GM18870 (cell line): ENCODE measurements around the gene PCP2.
"Not testable (repeated sequence)": the region's sequence is repeated elsewhere in the genome, so short reads cannot be mapped to it uniquely, and the experiment has no call there.

ENCODE experiments used
- ATAC-seq: cut with Tn5 transposase; IDR thresholded peaks from one replicate; pipeline ENCODE4 v1.9.1; 2021; ENCODE audit warnings: moderate library complexity; ENCODE audit not compliant: unreplicated experiment

PCP2 gene

DNA sequence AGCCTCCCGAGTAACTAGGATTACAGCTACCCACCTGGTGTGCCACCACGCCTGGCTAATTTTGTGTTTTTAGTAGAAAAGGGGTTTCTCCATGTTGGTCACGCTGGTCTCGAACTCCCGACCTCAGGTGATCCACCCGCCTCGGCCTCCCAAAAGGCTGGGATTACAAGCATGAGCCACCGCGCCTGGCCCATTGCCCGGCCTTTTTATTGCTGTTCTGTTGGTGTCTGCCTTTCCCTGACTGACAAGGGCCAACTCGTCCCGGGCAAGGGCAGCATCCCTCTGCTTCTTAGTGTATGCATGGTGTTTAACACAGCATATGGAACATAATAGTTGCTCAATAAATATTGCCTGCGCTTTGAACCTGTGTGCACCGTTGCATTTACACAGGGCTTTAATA lies 29.1 kb upstream of the PCP2 start:
- ATAC-seq: no peak

DNA sequence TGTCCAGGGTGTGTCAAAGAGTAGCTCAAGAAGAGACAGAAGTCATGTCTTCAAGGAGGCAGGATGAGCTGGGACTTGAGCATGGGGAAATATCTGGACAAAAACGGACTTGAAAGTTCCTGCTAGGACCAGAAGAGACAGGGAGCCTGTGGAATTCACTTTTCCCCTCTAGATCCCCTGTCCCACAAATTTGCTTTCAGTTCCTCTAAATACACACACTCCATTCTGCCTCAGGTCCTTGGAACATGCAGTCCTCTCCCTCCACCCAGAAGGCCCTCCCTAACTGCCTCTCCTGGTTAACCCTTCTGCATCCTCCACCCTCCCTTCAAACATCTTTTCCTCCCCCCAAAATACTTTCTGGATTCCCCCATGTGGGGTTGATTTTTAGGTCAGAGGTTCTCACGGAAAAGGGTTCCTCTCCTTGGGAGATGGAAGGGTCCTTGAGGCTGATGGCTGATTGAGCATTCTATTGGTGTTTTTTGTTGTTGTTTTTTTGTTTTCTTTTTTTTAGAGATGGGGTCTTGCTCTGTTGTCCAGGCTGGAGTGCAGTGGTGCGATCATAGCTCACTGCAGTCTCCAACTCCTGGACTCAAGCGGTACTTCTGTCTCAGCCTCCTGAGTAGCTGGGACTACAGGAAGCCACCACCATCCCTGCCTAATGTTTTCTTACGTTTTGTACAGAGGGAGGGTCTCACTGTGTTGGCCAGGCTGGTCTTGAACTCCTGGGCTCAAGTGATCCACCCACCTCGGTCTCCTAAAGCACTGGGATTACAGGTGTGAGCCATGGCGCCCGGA lies 28.4 kb upstream of the PCP2 start:
- no peak for ATAC-seq

DNA sequence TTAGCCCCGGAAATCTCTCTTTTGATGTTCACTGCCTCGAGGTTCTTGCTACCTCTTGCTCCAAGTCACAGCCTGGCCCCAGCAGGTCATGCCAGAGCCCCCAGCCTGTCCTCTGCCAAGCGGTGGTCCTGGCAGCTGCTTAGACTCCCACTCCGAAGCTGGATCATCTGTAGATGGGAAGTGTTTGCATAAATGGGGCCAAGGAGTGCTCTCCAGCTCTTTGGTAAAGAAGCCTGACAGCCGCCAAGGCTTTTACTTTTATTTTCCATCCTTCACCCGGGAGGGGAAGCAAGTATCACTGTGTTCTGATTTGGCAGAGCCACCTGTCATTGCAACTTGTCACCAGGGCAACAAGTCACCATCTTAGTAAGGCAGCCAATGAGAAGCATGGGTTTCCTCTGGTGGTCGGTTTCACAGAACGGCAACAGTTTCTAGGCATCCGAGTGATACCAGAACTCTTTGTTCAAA lies 24.7 kb upstream of the PCP2 start:
- ATAC-seq: peak; percentile 80

DNA sequence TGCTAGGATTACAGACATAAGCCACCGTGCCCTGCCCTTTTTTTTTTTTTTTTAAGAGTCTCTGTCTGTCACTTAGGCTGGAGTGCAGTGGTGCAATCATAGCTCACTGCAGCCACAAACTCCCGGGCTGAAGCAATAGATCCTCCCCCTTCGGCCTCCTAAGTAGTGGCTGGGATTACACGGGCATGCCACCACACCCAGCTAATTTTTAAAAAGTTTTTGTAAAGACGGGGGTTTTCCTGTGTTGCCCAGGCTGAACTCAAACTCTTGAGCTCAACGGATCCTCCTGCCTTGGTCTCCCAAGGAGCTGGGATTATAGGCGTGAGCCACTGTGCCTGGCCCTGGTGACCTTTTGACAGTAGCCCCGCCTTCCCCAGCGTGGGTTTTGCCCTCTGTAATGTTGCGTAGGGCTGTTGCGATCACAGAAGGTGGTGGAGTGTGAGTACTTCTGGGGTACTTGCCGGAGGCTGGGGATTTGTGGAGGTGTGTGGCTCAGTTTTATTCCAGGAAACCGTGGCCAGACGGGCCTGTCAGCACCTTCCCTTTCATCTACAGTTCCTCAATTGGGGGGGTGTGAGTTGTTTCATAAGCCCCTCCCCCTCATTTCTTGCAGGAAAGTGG lies 23.7 kb upstream of the PCP2 start:
- ATAC-seq: no peak

DNA sequence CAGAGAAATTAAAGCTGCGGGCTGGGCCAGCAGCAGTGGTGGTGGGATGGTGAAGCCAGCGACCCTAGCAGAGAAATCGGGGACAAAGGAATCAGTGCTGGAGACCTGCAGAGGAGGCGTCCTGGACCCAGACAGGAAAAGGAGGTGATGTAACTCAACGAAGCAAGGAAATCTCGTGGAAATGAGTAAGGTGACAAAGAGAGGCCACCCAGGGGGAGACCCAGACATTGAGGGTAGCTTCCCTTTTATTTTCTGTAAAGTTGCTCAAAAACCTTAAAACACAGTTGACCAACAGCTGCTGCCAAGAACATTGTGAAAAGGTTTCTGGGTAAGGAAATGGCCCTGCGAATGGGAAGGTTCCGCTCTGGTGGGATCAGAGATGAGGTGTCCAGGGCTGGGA lies 22.1 kb upstream of the PCP2 start:
- ATAC-seq: no peak

DNA sequence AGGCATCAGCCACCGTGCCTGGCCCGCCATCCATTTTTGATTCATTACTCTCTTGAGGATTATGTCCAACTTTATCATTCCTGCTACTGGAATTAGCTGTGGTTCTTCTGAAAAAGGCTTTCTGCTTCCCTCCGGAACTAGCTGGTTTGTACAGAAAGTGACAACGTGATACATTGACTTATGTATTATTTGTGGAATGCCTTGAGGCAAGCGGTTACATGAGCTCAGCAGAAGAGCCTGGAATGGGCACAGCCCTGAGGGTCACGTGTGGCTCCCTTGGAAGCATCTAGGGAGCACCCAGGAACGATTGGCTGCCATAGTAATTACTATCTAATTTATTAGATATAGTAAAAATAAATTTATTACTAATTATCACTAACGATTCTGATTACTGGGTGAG lies 20.9 kb upstream of the PCP2 start:
- no peak for ATAC-seq

DNA sequence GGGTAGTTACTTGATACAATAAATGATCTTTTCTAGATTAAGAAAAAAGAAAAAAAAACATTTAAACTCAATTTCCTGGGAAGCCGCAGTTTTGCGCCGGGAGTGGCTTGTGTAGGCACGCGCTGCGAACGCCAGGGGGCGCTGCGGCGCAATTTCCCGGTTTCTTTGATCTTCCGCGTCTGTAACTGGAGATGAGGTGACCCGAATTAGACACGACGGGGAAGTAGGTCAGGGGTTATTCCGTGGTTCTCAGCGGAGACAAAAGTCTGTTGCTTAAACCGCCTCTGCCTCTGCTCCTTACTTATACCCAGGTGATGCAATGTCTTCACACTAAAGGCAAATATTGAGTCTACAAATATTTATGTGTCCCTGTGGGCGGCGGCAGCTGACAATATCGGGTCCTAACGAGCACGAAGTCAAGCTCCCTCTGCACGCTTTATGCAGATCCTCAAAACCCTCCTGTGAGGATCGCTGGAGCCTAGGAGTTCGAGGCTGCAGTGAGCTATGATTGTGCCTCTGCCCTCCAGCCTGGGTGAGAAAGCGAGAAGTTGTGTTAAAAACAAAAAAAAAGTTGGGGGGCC lies 18.6 kb upstream of the PCP2 start:
- ATAC-seq: no peak

DNA sequence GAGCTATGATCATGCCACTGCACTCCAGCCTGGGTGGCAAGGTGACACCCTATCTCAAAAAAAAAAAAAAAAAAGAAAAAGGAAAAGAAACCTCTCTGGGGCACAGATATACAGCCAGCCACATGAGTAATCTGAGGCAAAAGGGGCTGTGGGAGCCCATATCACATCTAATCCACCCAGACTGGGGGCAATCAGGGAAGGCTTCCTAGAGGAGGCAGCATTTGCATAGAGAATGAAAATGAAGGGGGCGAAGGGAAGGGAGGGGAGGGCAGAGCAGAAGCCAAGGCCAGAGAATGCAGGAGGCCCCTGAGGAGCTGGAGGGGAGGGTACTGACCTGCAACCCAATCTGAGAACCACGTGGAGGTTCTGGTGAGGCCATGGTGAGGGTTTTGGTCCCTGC lies 16.6 kb upstream of the PCP2 start:
- ATAC-seq: no peak

DNA sequence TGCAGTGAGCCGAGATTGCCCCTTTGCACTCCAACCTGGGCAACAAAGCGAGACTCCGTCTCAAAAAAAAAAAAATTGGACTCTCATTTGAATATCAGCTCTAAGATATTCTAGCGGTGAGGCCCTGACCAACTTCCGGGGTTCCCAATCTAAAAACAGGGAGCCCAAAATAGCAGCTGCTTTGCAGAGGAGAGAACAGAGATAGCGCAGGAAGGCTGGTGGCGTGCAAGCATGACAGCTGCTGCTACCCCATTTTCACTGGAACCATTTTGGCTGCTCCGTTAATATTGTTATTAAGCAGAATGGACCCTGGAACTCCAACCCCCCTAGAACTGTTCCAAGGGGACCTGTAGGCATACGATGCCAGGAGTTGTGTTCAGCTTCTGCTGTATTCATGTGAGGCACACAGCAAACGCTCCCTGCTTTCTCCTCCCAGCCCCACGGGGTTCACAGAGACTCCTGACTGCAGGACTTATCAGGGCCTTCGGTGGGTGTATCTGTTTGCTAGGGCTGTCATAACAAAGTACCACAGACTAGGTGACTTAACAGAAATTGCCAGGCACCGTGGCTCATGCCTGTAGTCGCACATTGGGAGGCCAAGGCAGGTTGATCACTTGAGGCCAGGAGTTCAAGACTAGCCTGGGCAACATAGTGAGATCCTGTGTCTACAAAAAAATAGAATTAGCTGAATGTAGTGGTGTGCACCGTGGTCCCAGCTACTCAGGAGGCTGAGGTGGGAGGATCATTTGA lies 14.9 kb upstream of the PCP2 start:
- ATAC-seq: no peak

DNA sequence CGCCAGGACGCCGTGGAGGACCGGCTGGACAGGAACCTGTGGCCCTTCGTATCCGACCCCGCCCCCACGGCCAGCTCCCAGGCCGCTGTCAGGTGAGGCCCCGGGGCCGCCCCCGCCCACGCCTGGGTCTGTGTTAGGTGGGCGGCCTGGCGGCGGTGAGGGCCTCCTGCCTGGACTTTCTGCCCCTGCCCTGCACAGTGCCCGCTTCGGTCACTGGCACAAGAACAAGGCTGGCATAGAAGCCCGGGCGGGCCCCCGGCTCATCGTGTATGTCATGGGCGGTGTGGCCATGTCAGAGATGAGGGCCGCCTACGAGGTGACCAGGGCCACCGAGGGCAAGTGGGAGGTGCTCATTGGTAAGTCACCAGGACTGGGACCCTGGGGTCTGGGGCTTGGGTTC lies 13.6 kb upstream of the PCP2 start:
- no peak for ATAC-seq

DNA sequence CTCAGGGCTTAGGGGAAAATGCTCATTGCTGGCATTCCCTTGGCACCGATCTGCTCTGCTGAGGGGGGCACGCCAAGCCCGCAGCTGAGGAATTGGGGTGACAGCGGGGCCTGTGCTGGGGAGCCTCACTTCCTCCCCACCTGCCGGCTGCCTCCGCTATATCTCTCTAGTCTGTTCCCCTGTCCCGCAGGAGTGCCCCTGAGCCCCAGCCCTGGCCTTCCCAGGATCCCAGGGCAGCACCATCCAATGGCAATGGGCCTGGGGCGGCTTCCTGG lies 12.8 kb upstream of the PCP2 start:
- no peak for ATAC-seq

DNA sequence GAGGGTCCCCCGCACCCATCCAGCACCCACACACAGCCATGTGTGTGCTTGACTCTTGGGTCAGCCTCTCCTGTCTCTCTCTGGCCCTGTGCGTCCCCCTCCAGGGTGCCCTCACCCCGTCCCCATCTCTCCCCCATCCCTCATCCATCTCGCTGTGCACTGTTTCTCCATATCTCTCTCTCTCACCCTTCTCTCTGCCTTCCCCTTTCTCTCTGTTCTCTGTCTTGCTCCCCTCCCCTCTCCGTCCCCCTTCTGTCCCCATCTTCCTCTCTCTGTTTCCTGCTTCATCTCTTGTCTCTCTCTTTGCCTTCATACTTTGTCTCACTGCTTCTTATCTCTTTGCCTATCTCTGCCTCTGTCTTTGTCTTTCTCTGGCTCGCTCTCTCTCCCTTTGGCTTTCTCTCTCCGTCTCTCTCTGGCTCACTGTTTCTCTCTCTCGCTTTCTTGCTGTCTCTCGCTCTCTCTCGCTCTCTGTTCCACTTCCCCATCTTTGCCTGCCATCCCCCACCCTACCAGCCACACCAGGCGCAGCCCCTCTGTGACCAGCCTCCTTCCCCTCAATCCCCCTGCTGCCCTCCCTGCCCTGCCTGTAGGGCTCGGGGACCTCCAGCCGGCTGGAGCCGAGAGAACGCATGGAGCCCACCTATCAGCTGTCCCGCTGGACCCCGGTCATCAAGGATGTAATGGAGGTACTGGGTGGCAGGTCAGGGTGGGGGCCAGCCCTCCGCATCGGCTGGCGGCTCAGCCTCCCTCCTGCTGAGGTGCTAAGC lies 12.3 kb upstream of the PCP2 start:
- ATAC-seq: no peak

DNA sequence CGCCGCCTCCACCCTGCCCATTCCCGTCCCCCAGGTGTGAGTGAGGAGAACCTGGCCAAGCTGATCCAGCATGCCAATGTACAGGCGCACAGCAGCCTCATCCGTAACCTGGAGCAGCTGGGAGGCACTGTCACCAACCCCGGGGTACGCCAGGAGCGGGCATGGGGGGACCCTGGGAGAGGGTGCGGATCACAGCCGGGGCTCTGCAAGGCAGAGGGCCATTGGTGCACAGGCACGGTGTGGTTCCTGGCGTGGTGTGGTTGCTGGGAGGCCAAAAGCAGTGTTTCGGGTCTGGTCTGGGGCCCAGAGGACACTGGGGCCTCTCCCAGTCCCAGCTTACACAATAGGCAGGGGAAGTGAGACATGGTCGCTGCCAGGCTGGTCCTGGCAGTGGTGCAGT lies 11.6 kb upstream of the PCP2 start:
- no peak for ATAC-seq

DNA sequence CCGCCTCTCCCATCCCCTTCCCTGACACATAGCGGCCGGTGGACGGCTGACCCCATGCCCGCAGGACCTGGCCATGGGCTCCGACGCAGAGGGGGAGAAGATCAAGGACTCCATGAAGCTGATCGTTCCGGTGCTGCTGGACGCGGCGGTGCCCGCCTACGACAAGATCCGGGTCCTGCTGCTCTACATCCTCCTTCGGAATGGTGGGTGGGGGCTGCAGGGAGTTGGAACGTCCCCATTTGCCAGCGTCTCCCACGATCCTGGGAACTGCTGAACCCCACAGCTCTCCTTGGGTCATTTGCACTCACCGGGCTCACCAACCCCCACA lies 11.0 kb upstream of the PCP2 start:
- ATAC-seq: no peak

DNA sequence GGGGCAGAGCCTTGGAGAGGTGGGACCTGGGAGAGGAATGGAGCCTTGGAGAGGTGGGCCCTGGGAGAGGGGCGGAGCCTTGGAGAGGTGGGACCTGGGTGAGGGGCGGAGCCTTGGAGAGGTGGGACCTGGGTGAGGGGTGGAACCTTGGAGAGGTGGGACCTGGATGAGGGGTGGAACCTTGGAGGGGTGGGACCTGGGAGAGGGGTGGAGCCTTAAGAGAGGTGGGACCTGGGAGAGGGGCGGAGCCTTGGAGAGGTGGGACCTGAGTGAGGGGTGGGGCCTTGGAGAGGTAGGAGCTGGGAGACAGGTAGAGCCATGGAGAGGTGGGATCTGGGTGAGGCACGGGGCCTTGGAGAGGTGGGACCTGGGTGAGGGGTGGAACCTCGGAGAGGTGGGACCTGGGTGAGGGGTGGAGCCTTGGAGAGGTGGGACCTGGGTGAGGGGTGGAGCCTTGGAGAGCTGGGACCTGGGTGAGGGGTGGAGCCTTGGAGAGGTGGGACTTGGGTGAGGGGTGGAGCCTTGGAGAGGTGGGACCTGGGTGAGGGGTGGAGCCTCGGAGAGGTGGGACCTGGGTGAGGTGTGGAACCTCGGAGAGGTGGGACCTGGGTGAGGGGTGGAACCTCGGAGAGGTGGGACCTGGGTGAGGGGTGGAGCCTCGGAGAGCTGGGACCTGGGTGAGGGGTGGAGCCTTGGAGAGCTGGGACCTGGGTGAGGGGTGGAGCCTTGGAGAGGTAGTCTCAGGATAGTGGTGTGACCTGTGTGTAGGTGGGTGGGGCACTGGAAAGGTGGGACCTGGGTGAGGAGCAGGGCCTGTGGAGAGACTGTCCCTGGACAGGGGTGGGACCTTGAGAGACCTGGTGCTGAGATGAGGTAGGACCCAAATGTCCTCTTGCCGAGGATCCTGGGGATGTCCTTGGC lies 10.4 kb upstream of the PCP2 start:
- not testable (repeated sequence) for ATAC-seq

DNA sequence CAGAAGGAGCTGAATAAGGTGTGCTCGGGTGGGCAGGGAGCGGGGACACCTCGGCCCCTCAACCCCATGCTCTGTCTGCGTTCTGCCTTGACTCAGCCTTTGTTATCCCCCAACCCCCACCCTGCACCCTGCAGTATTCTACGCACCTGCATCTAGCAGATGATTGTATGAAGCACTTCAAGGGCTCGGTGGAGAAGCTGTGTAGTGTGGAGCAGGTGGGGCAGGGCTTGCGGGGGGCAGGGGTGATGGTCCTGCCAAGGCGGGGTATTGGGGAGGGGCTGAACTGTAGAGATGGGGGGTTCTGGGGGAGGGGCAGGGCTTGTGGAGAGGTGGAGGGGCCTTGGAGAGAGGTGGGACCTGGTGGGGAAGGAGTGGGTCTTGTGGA lies 9.5 kb upstream of the PCP2 start:
- no peak for ATAC-seq

DNA sequence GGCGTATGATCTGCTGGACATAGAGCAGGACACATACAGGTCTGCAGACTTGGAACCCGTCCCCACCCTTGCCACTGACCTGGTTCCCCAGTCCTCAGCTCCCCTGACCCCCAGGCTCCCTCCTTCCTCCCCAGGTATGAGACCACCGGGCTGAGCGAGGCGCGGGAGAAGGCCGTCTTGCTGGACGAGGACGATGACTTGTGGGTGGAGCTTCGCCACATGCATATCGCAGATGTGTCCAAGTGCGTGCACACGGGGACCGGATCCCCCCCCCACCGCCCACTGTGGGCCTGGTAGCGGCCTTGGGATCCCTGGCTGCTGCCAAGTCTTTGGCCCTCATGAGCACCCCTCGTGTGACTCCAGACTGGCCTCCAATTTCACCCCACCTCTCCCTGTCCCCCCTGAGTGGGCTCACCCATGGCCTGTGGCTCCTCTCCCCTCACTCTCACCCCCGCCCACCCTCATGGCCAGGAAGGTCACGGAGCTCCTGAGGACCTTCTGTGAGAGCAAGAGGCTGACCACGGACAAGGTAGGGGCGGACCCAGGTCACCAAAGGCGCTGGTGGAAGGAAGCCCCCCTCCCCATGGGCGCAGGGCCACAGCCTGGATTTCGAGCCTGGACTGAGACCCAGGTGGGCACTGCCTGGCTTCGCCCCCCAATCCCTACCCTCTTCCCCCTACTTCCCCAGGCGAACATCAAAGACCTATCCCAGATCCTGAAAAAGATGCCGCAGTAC lies 8.9 kb upstream of the PCP2 start:
- no peak for ATAC-seq

DNA sequence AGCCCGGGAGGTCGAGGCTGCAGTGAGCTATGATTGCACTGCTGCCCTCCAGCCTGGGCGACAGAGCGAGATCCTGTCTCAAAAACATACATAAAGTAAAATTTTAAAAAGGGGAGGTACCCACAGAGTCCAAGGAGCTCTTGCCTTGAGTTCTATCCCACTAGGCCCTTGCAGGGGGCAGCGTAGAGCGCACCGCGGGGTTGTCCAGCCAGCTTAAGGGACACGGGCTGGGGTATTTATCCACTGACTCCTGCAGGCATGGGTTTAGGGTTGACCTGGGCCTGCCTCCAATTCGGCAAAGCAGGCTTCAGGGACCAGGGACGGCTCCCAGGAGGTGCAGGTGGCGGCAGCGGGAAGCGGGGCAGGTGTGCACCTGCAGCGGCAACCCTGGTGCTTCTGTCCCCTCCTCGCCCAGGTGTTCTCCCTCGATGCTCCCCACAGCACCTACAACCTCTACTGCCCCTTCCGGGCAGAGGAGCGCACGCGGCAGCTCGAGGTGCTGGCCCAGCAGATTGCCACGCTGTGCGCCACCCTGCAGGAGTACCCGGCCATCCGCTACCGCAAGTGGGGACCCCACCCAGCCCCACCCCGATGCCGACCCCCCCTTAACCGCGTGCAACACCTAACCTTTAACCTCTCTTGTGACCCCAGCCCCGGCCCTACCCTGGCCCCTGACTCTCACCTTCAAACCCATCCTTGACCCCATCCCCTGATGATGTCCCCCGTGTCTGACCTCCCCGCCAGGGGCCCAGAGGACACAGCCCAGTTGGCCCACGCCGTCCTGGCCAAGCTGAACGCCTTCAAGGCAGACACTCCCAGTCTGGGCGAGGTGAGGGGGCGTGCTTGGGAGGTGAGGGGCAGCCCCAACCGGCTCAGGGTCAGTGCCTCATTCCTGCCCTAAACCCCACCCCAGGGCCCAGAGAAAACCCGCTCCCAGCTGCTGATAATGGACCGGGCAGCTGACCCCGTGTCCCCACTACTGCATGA lies 8.1 kb upstream of the PCP2 start:
- ATAC-seq: no peak
